ENCODE results near the gene CHI3L1.

Gene CHI3L1

DNA sequence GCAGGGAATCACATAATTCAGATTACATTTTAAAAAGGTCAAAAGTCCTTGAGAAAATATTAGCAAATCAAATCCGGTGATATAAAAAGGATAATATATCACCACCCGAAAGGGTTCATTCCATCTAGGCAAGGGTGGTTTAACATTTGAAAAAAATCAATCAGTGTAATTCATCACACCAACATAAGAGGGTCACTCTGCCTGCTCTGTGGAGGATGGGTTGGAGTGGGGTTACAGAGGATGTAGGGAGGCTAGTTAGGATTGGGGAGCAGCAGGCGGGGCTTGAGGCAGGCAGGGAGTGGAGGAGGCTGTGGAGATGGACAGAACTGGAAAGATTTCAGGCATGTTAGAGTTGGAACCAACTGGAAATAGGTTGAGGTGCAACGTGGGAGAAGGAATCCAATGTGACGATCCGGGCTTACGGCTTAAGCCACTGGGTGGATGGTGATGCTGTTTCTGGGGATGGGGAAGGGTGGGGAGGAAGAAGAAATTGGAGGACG, 46.5 kb downstream of the CHI3L1 start:
- Histone ChIP-seq H3K4me1 (ENCODE audit: control insufficient read depth, insufficient read depth, low read length) (no peaks in the 10 kb centered on the region), H3K9ac (ENCODE audit: low read length in 2 of 2) (no peak overlapping the region), H3K36me3 (ENCODE audit: control insufficient read depth in 2 of 2, insufficient read depth in 2 of 2, low read length in 2 of 2) (no peaks in the 10 kb centered on the region), H3K27me3 (ENCODE audit: control insufficient read depth in 1 of 2, insufficient read depth in 2 of 2, low read length in 2 of 2) (peaks cover 0 to 7% of the 10 kb centered on the region in 2 donors), H3K9me3 (ENCODE audit: control insufficient read depth in 2 of 2, low read length in 2 of 2) (no peaks in the 10 kb centered on the region), H3K27ac (ENCODE audit: low read length) (no peak overlapping the region), H3K4me3 (ENCODE audit: low read length in 2 of 2) (no peak overlapping the region)

DNA sequence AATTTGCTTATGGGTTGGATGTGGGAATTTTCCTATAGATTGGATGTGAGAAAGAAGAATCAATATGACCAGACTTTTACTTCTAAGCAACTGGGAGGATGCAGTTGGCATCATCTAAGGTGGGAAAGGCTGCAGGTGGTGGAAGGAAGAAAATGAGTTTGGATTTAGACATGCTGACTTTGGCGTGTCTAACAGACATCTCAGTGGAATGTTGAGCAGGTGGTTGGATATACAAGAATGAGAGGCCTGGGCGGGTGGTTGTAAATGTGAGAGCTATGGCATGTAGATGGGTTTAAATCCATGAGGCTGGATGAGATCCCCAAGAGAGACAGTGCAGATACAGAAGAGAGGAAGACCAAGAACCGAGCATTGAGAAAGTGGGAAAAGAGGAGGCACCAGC, 48.4 kb downstream of the CHI3L1 start:
- Histone ChIP-seq H3K36me3 (ENCODE audit: control insufficient read depth in 2 of 2, insufficient read depth in 2 of 2, low read length in 2 of 2) (no peaks in the 10 kb centered on the region), H3K4me3 (ENCODE audit: low read length in 2 of 2) (no peak overlapping the region), H3K9me3 (ENCODE audit: control insufficient read depth in 2 of 2, low read length in 2 of 2) (no peaks in the 10 kb centered on the region), H3K9ac (ENCODE audit: low read length in 2 of 2) (no peak overlapping the region), H3K27ac (ENCODE audit: low read length) (no peak overlapping the region), H3K27me3 (ENCODE audit: control insufficient read depth in 1 of 2, insufficient read depth in 2 of 2, low read length in 2 of 2) (peaks cover 0 to 7% of the 10 kb centered on the region in 2 donors), H3K4me1 (ENCODE audit: control insufficient read depth, insufficient read depth, low read length) (no peaks in the 10 kb centered on the region)

DNA sequence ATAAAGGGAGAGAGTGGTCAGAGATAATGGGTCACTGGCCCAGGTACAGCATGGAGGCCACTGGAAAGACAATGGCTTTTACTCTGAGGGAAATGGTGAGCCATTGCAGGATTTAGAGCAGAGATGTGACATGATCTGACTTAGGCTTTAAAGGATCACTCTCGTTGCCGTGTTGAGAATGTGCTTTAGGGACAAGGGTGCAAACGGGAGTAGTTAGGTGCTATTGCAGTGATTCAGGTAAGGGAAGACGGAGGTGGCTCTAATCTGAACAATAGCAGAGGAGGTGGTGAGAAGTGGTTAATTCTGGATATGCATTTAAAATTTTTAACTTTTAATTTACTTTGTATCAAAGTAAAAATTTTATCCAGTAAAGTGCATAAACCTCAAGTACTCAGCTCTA, 49.2 kb downstream of the CHI3L1 start:
- H3K27me3 ChIP-seq (ENCODE audit: control insufficient read depth in 1 of 2, insufficient read depth in 2 of 2, low read length in 2 of 2) = peaks cover 0 to 7% of the 10 kb centered on the region in 2 donors
- no peak overlapping the region for H3K9ac ChIP-seq (ENCODE audit: low read length in 2 of 2)
- no peak overlapping the region for H3K4me3 ChIP-seq (ENCODE audit: low read length in 2 of 2)
- no peaks in the 10 kb centered on the region for H3K4me1 ChIP-seq (ENCODE audit: control insufficient read depth, insufficient read depth, low read length)
- H3K27ac ChIP-seq (ENCODE audit: low read length) = no peak overlapping the region
- no peaks in the 10 kb centered on the region for H3K9me3 ChIP-seq (ENCODE audit: control insufficient read depth in 2 of 2, low read length in 2 of 2)
- no peaks in the 10 kb centered on the region for H3K36me3 ChIP-seq (ENCODE audit: control insufficient read depth in 2 of 2, insufficient read depth in 2 of 2, low read length in 2 of 2)

DNA sequence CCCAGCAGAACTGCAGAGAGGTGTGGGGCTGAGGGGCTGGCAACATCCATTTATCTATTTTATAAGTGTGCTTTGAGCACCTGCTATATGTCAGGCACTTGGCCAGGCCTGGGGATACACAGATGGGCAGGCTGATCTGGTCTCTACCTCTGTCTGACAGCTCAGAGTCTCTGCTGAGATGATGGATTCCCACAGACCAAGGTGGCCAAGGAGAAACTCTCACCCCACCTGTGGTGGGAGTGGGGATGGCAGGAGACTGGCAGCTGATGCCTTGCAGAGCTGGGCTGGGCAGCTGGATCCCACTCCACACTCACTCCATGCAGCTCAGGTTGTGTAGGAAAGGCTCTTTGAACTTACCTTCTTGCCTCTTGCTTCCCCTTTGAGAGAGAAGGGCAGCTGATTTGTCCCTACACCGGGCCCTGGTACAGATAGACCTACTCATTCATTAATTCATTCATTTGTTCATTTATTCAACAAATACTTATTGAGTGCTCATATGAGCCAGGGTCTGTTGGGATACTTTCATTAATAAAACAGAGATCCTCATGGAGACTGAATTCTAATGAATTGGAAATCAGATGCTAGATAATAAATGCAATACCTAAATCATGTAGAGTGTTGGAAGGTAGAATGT, 50.0 kb downstream of the CHI3L1 start:
- Histone ChIP-seq H3K27ac (ENCODE audit: low read length) (no peak overlapping the region), H3K4me3 (ENCODE audit: low read length in 2 of 2) (no peak overlapping the region), H3K4me1 (ENCODE audit: control insufficient read depth, insufficient read depth, low read length) (no peaks in the 10 kb centered on the region), H3K9ac (ENCODE audit: low read length in 2 of 2) (no peak overlapping the region), H3K9me3 (ENCODE audit: control insufficient read depth in 2 of 2, low read length in 2 of 2) (no peaks in the 10 kb centered on the region), H3K27me3 (ENCODE audit: control insufficient read depth in 1 of 2, insufficient read depth in 2 of 2, low read length in 2 of 2) (peaks cover 0 to 5% of the 10 kb centered on the region in 2 donors), H3K36me3 (ENCODE audit: control insufficient read depth in 2 of 2, insufficient read depth in 2 of 2, low read length in 2 of 2) (no peaks in the 10 kb centered on the region)

DNA sequence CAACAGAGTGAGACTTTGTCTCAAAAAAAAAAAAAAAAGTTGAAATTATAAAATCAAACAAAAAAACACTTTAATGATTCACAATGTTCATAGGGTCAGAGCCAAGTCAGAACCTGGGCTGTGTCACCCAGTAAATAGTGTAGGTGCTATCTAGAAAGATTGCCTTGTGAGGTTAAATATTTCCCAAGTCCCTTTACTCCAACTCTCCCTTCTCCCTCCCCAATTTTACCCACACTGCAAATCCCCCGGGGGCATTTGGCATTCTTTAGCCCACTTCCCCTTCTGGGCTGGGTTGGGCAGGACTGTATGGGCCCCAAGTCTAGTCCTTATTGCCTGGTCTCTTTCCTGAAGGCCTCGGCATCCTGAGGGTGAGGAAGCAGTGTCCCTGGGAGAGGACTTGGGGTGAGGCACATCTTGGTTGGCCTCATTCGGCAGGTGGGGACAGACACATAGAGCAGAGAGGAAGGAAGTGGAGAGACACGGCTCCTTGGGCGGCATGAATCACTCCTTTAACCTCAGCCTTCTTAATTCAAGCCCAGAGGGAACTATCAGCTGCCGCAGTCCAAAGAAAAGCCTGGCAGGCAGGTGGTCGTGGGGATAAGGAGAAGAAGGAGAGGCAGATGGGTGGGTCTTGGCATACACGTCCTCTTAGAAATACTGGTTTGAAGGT, 50.7 kb downstream of the CHI3L1 start:
- Histone ChIP-seq H3K36me3 (ENCODE audit: control insufficient read depth in 2 of 2, insufficient read depth in 2 of 2, low read length in 2 of 2) (no peaks in the 10 kb centered on the region), H3K27ac (ENCODE audit: low read length) (no peak overlapping the region), H3K9me3 (ENCODE audit: control insufficient read depth in 2 of 2, low read length in 2 of 2) (no peaks in the 10 kb centered on the region), H3K27me3 (ENCODE audit: control insufficient read depth in 1 of 2, insufficient read depth in 2 of 2, low read length in 2 of 2) (peaks cover 0 to 5% of the 10 kb centered on the region in 2 donors), H3K9ac (ENCODE audit: low read length in 2 of 2) (no peak overlapping the region), H3K4me1 (ENCODE audit: control insufficient read depth, insufficient read depth, low read length) (no peaks in the 10 kb centered on the region), H3K4me3 (ENCODE audit: low read length in 2 of 2) (no peak overlapping the region)

DNA sequence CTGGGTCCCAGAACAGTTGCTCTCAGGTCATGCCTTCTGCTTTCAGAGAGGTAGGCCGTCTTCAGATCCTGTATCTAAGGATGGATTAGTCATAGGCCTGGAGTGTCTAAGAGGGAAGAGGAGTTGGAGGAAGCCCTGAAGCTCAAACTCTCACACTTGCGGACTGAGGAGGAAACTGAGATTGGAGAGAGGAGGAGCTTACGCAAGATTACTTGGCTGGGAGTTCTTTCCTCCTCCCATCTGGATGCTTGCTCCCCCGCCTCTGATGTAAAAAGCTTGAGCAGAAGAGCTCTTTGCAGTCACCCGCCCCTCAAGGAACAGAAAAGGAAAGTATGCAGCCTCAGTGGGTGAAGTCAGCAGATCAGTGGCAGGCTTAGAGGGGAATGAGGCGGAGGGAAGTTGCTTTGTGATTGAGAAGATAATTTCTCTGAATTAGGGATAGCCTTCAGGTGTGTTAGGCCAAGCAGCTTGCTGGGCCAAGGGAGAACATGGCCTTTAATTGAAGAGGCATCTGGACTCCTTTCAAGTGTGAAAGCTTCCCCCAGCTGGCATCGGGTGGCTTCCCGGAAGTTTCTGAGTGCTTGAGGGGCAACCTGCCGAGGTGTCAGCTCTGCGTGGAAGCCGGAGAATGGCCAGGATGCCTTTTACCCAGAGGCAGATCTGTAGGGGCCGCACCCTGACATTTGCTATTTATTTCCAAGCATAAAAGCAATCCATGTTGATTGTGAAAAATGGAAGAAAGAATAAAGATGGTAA, 52.4 kb downstream of the CHI3L1 start:
- no peaks in the 10 kb centered on the region for H3K36me3 ChIP-seq (ENCODE audit: control insufficient read depth in 2 of 2, insufficient read depth in 2 of 2, low read length in 2 of 2)
- H3K27ac ChIP-seq (ENCODE audit: low read length) = no peak overlapping the region
- peaks cover 6% of the 10 kb centered on the region for H3K4me1 ChIP-seq (ENCODE audit: control insufficient read depth, insufficient read depth, low read length)
- peaks cover 0 to under 1% of the 10 kb centered on the region in 2 donors for H3K27me3 ChIP-seq (ENCODE audit: control insufficient read depth in 1 of 2, insufficient read depth in 2 of 2, low read length in 2 of 2)
- H3K9ac ChIP-seq (ENCODE audit: low read length in 2 of 2) = no peak overlapping the region
- H3K9me3 ChIP-seq (ENCODE audit: control insufficient read depth in 2 of 2, low read length in 2 of 2) = no peaks in the 10 kb centered on the region
- H3K4me3 ChIP-seq (ENCODE audit: low read length in 2 of 2) = no peak overlapping the region

GRCh38 chr1:203131548-203132200, 54.8 kb downstream of the CHI3L1 start:
- no peak overlapping the region for H3K9ac ChIP-seq (ENCODE audit: low read length in 2 of 2)
- H3K27ac ChIP-seq (ENCODE audit: low read length) = no peak overlapping the region
- H3K9me3 ChIP-seq (ENCODE audit: control insufficient read depth in 2 of 2, low read length in 2 of 2) = no peaks in the 10 kb centered on the region
- peaks cover 7% of the 10 kb centered on the region in 2 donors for H3K27me3 ChIP-seq (ENCODE audit: control insufficient read depth in 1 of 2, insufficient read depth in 2 of 2, low read length in 2 of 2)
- no peaks in the 10 kb centered on the region for H3K36me3 ChIP-seq (ENCODE audit: control insufficient read depth in 2 of 2, insufficient read depth in 2 of 2, low read length in 2 of 2)
- peaks cover 26% of the 10 kb centered on the region for H3K4me1 ChIP-seq (ENCODE audit: control insufficient read depth, insufficient read depth, low read length)
- H3K4me3 ChIP-seq (ENCODE audit: low read length in 2 of 2) = no peak overlapping the region

DNA sequence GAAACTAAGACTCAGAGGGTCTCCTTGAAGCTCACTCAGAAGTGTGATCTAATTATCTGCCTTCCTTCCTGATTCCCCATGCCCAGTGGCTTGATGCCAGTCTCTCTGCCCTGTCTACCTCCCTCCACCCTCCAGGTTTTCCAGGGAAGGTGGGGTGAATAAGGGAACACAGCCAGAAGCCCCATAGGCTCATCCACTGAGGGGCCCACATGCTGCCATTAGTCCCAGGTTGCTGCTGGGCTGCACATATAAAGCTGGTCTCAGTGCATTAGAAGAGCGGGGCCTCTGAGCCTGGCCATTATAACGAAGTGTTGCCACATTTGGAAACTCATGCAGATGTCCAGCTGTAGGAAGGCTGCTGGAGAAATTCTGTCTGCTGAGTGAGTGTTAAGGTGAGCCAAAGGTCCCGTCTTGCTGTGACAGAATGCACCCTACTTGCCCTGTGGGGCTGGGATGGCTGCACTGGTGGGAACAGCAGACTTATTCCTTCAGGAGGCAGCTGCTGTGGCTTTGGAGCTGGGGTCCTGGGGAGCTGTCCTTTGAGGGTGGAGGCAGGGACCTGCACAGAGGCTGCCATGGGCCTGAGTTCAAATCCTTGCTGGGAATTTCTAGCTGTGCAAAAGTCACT, 56.0 kb downstream of the CHI3L1 start:
- peaks cover 31% of the 10 kb centered on the region for H3K4me1 ChIP-seq (ENCODE audit: control insufficient read depth, insufficient read depth, low read length)
- no peak overlapping the region for H3K4me3 ChIP-seq (ENCODE audit: low read length in 2 of 2)
- H3K9ac ChIP-seq (ENCODE audit: low read length in 2 of 2) = no peak overlapping the region
- H3K27ac ChIP-seq (ENCODE audit: low read length) = no peak overlapping the region
- peaks cover 12 to 19% of the 10 kb centered on the region in 2 donors for H3K27me3 ChIP-seq (ENCODE audit: control insufficient read depth in 1 of 2, insufficient read depth in 2 of 2, low read length in 2 of 2)
- H3K9me3 ChIP-seq (ENCODE audit: control insufficient read depth in 2 of 2, low read length in 2 of 2) = no peaks in the 10 kb centered on the region
- no peaks in the 10 kb centered on the region for H3K36me3 ChIP-seq (ENCODE audit: control insufficient read depth in 2 of 2, insufficient read depth in 2 of 2, low read length in 2 of 2)

GRCh38 chr1:203129501-203130231, 56.8 kb downstream of the CHI3L1 start:
- Histone ChIP-seq H3K9ac (ENCODE audit: low read length in 2 of 2) (no peak overlapping the region), H3K9me3 (ENCODE audit: control insufficient read depth in 2 of 2, low read length in 2 of 2) (no peaks in the 10 kb centered on the region), H3K4me1 (ENCODE audit: control insufficient read depth, insufficient read depth, low read length) (peaks cover 31% of the 10 kb centered on the region), H3K36me3 (ENCODE audit: control insufficient read depth in 2 of 2, insufficient read depth in 2 of 2, low read length in 2 of 2) (no peaks in the 10 kb centered on the region), H3K27me3 (ENCODE audit: control insufficient read depth in 1 of 2, insufficient read depth in 2 of 2, low read length in 2 of 2) (peaks cover 18 to 21% of the 10 kb centered on the region in 2 donors), H3K4me3 (ENCODE audit: low read length in 2 of 2) (no peak overlapping the region), H3K27ac (ENCODE audit: low read length) (no peak overlapping the region)
